ENCODE data around the gene PTPN14.

Gene PTPN14

GRCh38 chr1:214567481-214567980, 16.1 kb upstream of the PTPN14 start:
- Histone ChIP-seq H3K4me3 (ENCODE audit: low read length) (no peak overlapping the region), H3K9ac (ENCODE audit: low read length) (no peak overlapping the region), H3K4me1 (ENCODE audit: low read length) (peaks cover 40% of the 10 kb centered on the region), H3K27ac (ENCODE audit: low read length) (peak overlapping the region; percentile 36), H3K27me3 (ENCODE audit: low read depth, low read length) (no peaks in the 10 kb centered on the region), H3K4me2 (ENCODE audit: low read length) (no peak overlapping the region), H3K36me3 (replicated peaks; ENCODE audit: low read depth, low read length) (no peaks in the 10 kb centered on the region), H4K20me1 (ENCODE audit: insufficient read depth, low read length) (no peaks in the 10 kb centered on the region), H2AFZ (ENCODE audit: low read depth, low read length) (peak overlapping the region; percentile 51), H3K79me2 (ENCODE audit: low read length) (no peaks in the 10 kb centered on the region), H3K9me3 (ENCODE audit: insufficient read depth, low read length) (no peaks in the 10 kb centered on the region)
- no peak for TF ChIP-seq EZH2phosphoT487 (IDR thresholded peaks at IDR 0.05; ENCODE audit: low read depth)
- TF ChIP-seq, protein P1, sequence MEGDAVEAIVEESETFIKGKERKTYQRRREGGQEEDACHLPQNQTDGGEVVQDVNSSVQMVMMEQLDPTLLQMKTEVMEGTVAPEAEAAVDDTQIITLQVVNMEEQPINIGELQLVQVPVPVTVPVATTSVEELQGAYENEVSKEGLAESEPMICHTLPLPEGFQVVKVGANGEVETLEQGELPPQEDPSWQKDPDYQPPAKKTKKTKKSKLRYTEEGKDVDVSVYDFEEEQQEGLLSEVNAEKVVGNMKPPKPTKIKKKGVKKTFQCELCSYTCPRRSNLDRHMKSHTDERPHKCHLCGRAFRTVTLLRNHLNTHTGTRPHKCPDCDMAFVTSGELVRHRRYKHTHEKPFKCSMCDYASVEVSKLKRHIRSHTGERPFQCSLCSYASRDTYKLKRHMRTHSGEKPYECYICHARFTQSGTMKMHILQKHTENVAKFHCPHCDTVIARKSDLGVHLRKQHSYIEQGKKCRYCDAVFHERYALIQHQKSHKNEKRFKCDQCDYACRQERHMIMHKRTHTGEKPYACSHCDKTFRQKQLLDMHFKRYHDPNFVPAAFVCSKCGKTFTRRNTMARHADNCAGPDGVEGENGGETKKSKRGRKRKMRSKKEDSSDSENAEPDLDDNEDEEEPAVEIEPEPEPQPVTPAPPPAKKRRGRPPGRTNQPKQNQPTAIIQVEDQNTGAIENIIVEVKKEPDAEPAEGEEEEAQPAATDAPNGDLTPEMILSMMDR (IDR thresholded peaks at IDR 0.05; ENCODE audit: low read depth, low read length), result no peak

- Histone ChIP-seq H3K27me3 (ENCODE audit: low read depth, low read length) (no peaks in the 10 kb centered on the region), H3K4me3 (ENCODE audit: low read length) (peak overlapping the region; percentile 1; the same call in 1 of the 2 replicates), H3K9me3 (ENCODE audit: insufficient read depth, low read length) (no peaks in the 10 kb centered on the region), H3K36me3 (replicated peaks; ENCODE audit: low read depth, low read length) (no peaks in the 10 kb centered on the region), H3K4me1 (ENCODE audit: low read length) (peaks cover 40% of the 10 kb centered on the region), H3K4me2 (ENCODE audit: low read length) (peak overlapping the region; percentile 37), H3K27ac (ENCODE audit: low read length) (peak overlapping the region; percentile 36), H2AFZ (ENCODE audit: low read depth, low read length) (peak overlapping the region; percentile 51; the same call in 1 of the 2 replicates), H4K20me1 (ENCODE audit: insufficient read depth, low read length) (no peaks in the 10 kb centered on the region), H3K9ac (ENCODE audit: low read length) (no peak overlapping the region), H3K79me2 (ENCODE audit: low read length) (no peaks in the 10 kb centered on the region)
- TF ChIP-seq EZH2phosphoT487 (IDR thresholded peaks at IDR 0.05; ENCODE audit: low read depth), result no peak
- TF ChIP-seq, protein P1 (IDR thresholded peaks at IDR 0.05; ENCODE audit: low read depth, low read length), result no peak
Measured at GRCh38 chr1:214566158-214567104, 15.0 kb upstream of the PTPN14 start.

GRCh38 chr1:214565310-214565709, 13.9 kb upstream of the PTPN14 start:
- no peaks in the 10 kb centered on the region for H4K20me1 ChIP-seq (ENCODE audit: insufficient read depth, low read length)
- TF ChIP-seq, protein P1 (IDR thresholded peaks at IDR 0.05; ENCODE audit: low read depth, low read length), result no peak
- H3K79me2 ChIP-seq (ENCODE audit: low read length), result no peaks in the 10 kb centered on the region
- H3K27ac ChIP-seq (ENCODE audit: low read length), result no peak overlapping the region
- H3K36me3 ChIP-seq (replicated peaks; ENCODE audit: low read depth, low read length), result no peaks in the 10 kb centered on the region
- no peak overlapping the region for H3K9ac ChIP-seq (ENCODE audit: low read length)
- no peaks in the 10 kb centered on the region for H3K27me3 ChIP-seq (ENCODE audit: low read depth, low read length)
- H3K9me3 ChIP-seq (ENCODE audit: insufficient read depth, low read length), result no peaks in the 10 kb centered on the region
- no peak overlapping the region for H3K4me2 ChIP-seq (ENCODE audit: low read length)
- H3K4me1 ChIP-seq (ENCODE audit: low read length), result peaks cover 31% of the 10 kb centered on the region
- no peak overlapping the region for H3K4me3 ChIP-seq (ENCODE audit: low read length)
- H2AFZ ChIP-seq (ENCODE audit: low read depth, low read length), result no peak overlapping the region

DNA sequence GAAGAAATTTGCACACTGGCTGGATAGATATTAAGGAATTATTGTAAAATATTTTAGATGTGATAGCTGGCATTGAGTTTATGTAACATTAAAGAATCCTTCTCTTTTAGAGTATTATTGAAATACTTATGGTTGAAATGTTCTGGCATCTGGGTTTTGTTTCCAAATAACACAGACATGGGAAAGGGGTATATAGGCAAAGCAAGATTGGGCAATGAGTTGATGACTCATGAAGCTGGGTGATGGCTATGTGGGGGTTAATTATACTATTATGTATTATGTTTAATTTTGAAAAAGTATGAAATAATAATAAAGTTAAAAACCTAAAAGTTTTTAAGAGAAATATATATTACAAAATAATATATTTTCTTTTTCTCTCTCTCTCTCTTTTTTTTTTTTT, 12.5 kb upstream of the PTPN14 start:
- H3K4me3 ChIP-seq (ENCODE audit: low read length), result no peak overlapping the region
- no peaks in the 10 kb centered on the region for H4K20me1 ChIP-seq (ENCODE audit: insufficient read depth, low read length)
- no peaks in the 10 kb centered on the region for H3K9me3 ChIP-seq (ENCODE audit: insufficient read depth, low read length)
- TF ChIP-seq, protein P1 (IDR thresholded peaks at IDR 0.05; ENCODE audit: low read depth, low read length), result no peak
- no peak for TF ChIP-seq EZH2phosphoT487 (IDR thresholded peaks at IDR 0.05; ENCODE audit: low read depth)
- no peak overlapping the region for H3K9ac ChIP-seq (ENCODE audit: low read length)
- H3K4me2 ChIP-seq (ENCODE audit: low read length), result no peak overlapping the region
- H3K27ac ChIP-seq (ENCODE audit: low read length), result no peak overlapping the region
- H3K79me2 ChIP-seq (ENCODE audit: low read length), result no peaks in the 10 kb centered on the region
- peaks cover 29% of the 10 kb centered on the region for H3K4me1 ChIP-seq (ENCODE audit: low read length)
- H3K36me3 ChIP-seq (replicated peaks; ENCODE audit: low read depth, low read length), result no peaks in the 10 kb centered on the region
- no peaks in the 10 kb centered on the region for H3K27me3 ChIP-seq (ENCODE audit: low read depth, low read length)
- H2AFZ ChIP-seq (ENCODE audit: low read depth, low read length), result no peak overlapping the region
